Measurements from ENCODE around the gene MFSD8.
"Not testable (repeated sequence)": the region's sequence is repeated elsewhere in the genome, so short reads cannot be mapped to it uniquely, and the experiment has no call there.

- TF ChIP-seq EP300, CTCF, POLR2A (IDR thresholded peaks at IDR 0.05): not testable (repeated sequence)
Measured at GRCh38 chr4:127996521-127996920, 31.5 kb upstream of the MFSD8 start.

Measured in ovary (tissue), 3 donors.